SK-MEL-5 (cell line): ENCODE measurements around the gene TOLLIP. TPM values are rescaled to one million over a fixed set of nuclear protein-coding genes. Genes with fewer than 3 reads are reported as not detected.

Source experiments
- DNase-seq: peaks from one replicate; pipeline ENCODE4 v3.0.0-alpha.2; 2016; ENCODE audit warnings: low read depth, low spot score
- in situ Hi-C: cut with HindIII; loops from 2 replicates; pipeline ENCODE4 v1.10.0; 2016; ENCODE audit warnings: low sequenced_read_pairs, high pct_unique_total_duplicates, low pct_unique_long_range_greater_than_20kb
- total RNA-seq: library from RNA; depleted of rRNA; stranded (reverse); fragments of >200 nt; shearing (Covaris generic); gene quantifications from 2 replicates; pipeline ENCODE4 v1.2.3, GENCODE V29; 2014

The TOLLIP gene
- total RNA-seq, 1 experiment from 2014 or later, result 33.5 TPM

- no peak for DNase-seq
- in situ Hi-C loops, result no loop called here
These were observed 46.4 kb downstream of the TOLLIP start for GRCh38 chr11:1263010-1263409.

GRCh38 chr11:1262172-1263006 is 47.0 kb downstream of the TOLLIP start:
- peak; percentile 89 for DNase-seq
- in situ Hi-C loops, result no loop called here

GRCh38 chr11:1261241-1262071 is 48.0 kb downstream of the TOLLIP start:
- in situ Hi-C loops, result no loop called here
- no peak for DNase-seq

GRCh38 chr11:1260620-1261019 is 48.8 kb downstream of the TOLLIP start:
- in situ Hi-C loops, result no loop called here

GRCh38 chr11:1260023-1260501 is 49.4 kb downstream of the TOLLIP start:
- DNase-seq, result peak; percentile 56
- in situ Hi-C loops, result no loop called here

More at GRCh38 chr11:1260620-1261019, 48.8 kb downstream of the TOLLIP start:
- DNase-seq, result no peak

GRCh38 chr11:1259561-1259960 is 49.9 kb downstream of the TOLLIP start:
- in situ Hi-C loops, result no loop called here
- DNase-seq, result no peak

- no peak for DNase-seq
- in situ Hi-C loops, result no loop called here
These were observed 50.4 kb downstream of the TOLLIP start for GRCh38 chr11:1259076-1259461.

- in situ Hi-C loops, result no loop called here
- DNase-seq, result no peak
These were observed 50.9 kb downstream of the TOLLIP start for GRCh38 chr11:1258401-1259075.

GRCh38 chr11:1257916-1258315 is 51.5 kb downstream of the TOLLIP start:
- no peak for DNase-seq
- in situ Hi-C loops, result no loop called here

- DNase-seq, result no peak
- in situ Hi-C loops, result no loop called here
These were observed 52.1 kb downstream of the TOLLIP start for GRCh38 chr11:1257366-1257765.

GRCh38 chr11:1256257-1257045 is 53.0 kb downstream of the TOLLIP start:
- no peak for DNase-seq
- in situ Hi-C loops, result no loop called here

GRCh38 chr11:1255151-1255550 is 54.3 kb downstream of the TOLLIP start:
- in situ Hi-C loops, result no loop called here

GRCh38 chr11:1254733-1255132 is 54.7 kb downstream of the TOLLIP start:
- DNase-seq, result no peak
- in situ Hi-C loops, result no loop called here

More at GRCh38 chr11:1255151-1255550, 54.3 kb downstream of the TOLLIP start:
- DNase-seq, result no peak

GRCh38 chr11:1254086-1254648 is 55.3 kb downstream of the TOLLIP start:
- DNase-seq, result no peak
- in situ Hi-C loops, result no loop called here

GRCh38 chr11:1253103-1253485 is 56.3 kb downstream of the TOLLIP start:
- in situ Hi-C loops, result no loop called here

GRCh38 chr11:1252371-1253102 is 56.9 kb downstream of the TOLLIP start:
- no peak for DNase-seq
- in situ Hi-C loops, result no loop called here

More at GRCh38 chr11:1253103-1253485, 56.3 kb downstream of the TOLLIP start:
- no peak for DNase-seq
